Vagina (tissue), 2 donors: ENCODE data around the gene NME1. TPM values are rescaled to one million over a fixed set of nuclear protein-coding genes. Genes with fewer than 3 reads are reported as not detected.

Experiments
- DNase-seq, 2 donors: peaks; one replicate each; pipeline ENCODE4 v3.0.0-alpha.2; 2017; ENCODE audit errors: extremely low spot score in 2 of 2
- H3K27ac ChIP-seq: fragments of 200-600 bp; sonication (generic); one replicate; pipeline ENCODE4 v1.5.1; 2019
- H3K27me3 ChIP-seq: fragments of 200-600 bp; sonication (generic); one replicate; pipeline ENCODE4 v1.5.1; 2019
- H3K36me3 ChIP-seq, 2 donors: fragments of 200-600 bp; sonication (generic); one replicate each; pipeline ENCODE4 v1.5.1; 2017 to 2019
- H3K4me1 ChIP-seq: fragments of 200-600 bp; sonication (generic); one replicate; pipeline ENCODE4 v1.5.1; 2019
- H3K4me3 ChIP-seq, 2 donors: fragments of 200-600 bp; sonication (generic); 1 replicate in 1 of 2; 2 replicates in 1 of 2; pipeline ENCODE4 v1.5.1; 2016 to 2019
- H3K9me3 ChIP-seq: fragments of 200-600 bp; sonication (generic); one replicate; pipeline ENCODE4 v1.5.1; 2019
- POLR2A ChIP-seq, 2 donors: fragments of 450-650 bp; IDR thresholded peaks; one replicate each; pipeline ENCODE4 v1.6.1; 2017; ENCODE audit warnings: antibody characterized with exemption in 2 of 2, mild to moderate bottlenecking in 2 of 2, moderate library complexity in 2 of 2
- POLR2AphosphoS5 ChIP-seq, 2 donors: sonication (generic); formaldehyde crosslinking; IDR thresholded peaks; one replicate each; pipeline ENCODE4 v1.9.0; 2017; ENCODE audit warnings: antibody characterized with exemption in 2 of 2, mild to moderate bottlenecking in 2 of 2, low read depth in 1 of 2; ENCODE audit not compliant: insufficient read depth in 1 of 2
- intact Hi-C: fragments of 100-400 bp; cut with DNase I; formaldehyde crosslinking; loops from one replicate; pipeline ENCODE4 v1.15.1; 2023
- total RNA-seq: library from RNA; depleted of rRNA; stranded (reverse); fragments of >200 nt; gene quantifications from one replicate; pipeline ENCODE4 v1.2.3, GENCODE V29; 2016
- TF ChIP-seq, protein P1 (sequence below), 3 experiments: fragments of 450-650 bp in 2 of 3; fragments of 200-600 bp in 1 of 3; sonication (generic) in 1 of 3; IDR thresholded peaks; one replicate each; pipeline ENCODE4 v1.5.1; 2017 to 2019; ENCODE audit warnings: antibody characterized with exemption in 3 of 3, mild to moderate bottlenecking in 2 of 3, moderate library complexity in 2 of 3

NME1 gene
- total RNA-seq, 1 donor from 2014 or later, result 50.8 TPM

GRCh38 chr17:51133365-51133764 lies 20.0 kb upstream of the NME1 start:
- H3K4me3 ChIP-seq, result no peak overlapping the region
- H3K9me3 ChIP-seq, result no peaks in the 10 kb centered on the region
- no peaks in the 10 kb centered on the region for H3K4me1 ChIP-seq
- H3K36me3 ChIP-seq, result no peaks in the 10 kb centered on the region
- H3K27me3 ChIP-seq, result no peaks in the 10 kb centered on the region
- no peak for DNase-seq
- TF ChIP-seq POLR2AphosphoS5 (IDR thresholded peaks at IDR 0.05; ENCODE audit: insufficient read depth in 1 of 2, low read depth in 1 of 2), result no peak
- TF ChIP-seq POLR2A (IDR thresholded peaks at IDR 0.05), result no peak
- TF ChIP-seq, protein P1, sequence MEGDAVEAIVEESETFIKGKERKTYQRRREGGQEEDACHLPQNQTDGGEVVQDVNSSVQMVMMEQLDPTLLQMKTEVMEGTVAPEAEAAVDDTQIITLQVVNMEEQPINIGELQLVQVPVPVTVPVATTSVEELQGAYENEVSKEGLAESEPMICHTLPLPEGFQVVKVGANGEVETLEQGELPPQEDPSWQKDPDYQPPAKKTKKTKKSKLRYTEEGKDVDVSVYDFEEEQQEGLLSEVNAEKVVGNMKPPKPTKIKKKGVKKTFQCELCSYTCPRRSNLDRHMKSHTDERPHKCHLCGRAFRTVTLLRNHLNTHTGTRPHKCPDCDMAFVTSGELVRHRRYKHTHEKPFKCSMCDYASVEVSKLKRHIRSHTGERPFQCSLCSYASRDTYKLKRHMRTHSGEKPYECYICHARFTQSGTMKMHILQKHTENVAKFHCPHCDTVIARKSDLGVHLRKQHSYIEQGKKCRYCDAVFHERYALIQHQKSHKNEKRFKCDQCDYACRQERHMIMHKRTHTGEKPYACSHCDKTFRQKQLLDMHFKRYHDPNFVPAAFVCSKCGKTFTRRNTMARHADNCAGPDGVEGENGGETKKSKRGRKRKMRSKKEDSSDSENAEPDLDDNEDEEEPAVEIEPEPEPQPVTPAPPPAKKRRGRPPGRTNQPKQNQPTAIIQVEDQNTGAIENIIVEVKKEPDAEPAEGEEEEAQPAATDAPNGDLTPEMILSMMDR (IDR thresholded peaks at IDR 0.05), result no peak
- H3K27ac ChIP-seq, result no peak overlapping the region
- intact Hi-C loops, result no loop called here

- H3K4me3 ChIP-seq, result no peak overlapping the region
- no peak for DNase-seq
- H3K9me3 ChIP-seq, result no peaks in the 10 kb centered on the region
- intact Hi-C loops, result no loop called here
- no peak overlapping the region for H3K27ac ChIP-seq
- no peaks in the 10 kb centered on the region for H3K4me1 ChIP-seq
- TF ChIP-seq POLR2A (IDR thresholded peaks at IDR 0.05), result no peak
- TF ChIP-seq, protein P1 (IDR thresholded peaks at IDR 0.05), result no peak
- TF ChIP-seq POLR2AphosphoS5 (IDR thresholded peaks at IDR 0.05; ENCODE audit: insufficient read depth in 1 of 2, low read depth in 1 of 2), result no peak
- no peaks in the 10 kb centered on the region for H3K36me3 ChIP-seq
- no peaks in the 10 kb centered on the region for H3K27me3 ChIP-seq
Observed at GRCh38 chr17:51135956-51136355, 17.4 kb upstream of the NME1 start.

GRCh38 chr17:51142597-51142996 lies 10.8 kb upstream of the NME1 start:
- Histone ChIP-seq H3K36me3 (no peaks in the 10 kb centered on the region), H3K27ac (no peak overlapping the region), H3K4me1 (no peaks in the 10 kb centered on the region), H3K4me3 (no peak overlapping the region), H3K27me3 (no peaks in the 10 kb centered on the region), H3K9me3 (no peaks in the 10 kb centered on the region)
- intact Hi-C loops, result no loop called here
- DNase-seq, result no peak
- TF ChIP-seq, protein P1 (IDR thresholded peaks at IDR 0.05), result no peak
- no peak for TF ChIP-seq POLR2AphosphoS5 (IDR thresholded peaks at IDR 0.05; ENCODE audit: insufficient read depth in 1 of 2, low read depth in 1 of 2)
- TF ChIP-seq POLR2A (IDR thresholded peaks at IDR 0.05), result no peak

- Histone ChIP-seq H3K27ac (no peak overlapping the region), H3K27me3 (no peaks in the 10 kb centered on the region), H3K9me3 (no peaks in the 10 kb centered on the region), H3K4me1 (no peaks in the 10 kb centered on the region), H3K36me3 (no peaks in the 10 kb centered on the region), H3K4me3 (no peak overlapping the region)
- intact Hi-C loops, result no loop called here
- TF ChIP-seq, protein P1 (IDR thresholded peaks at IDR 0.05), result no peak
- no peak for TF ChIP-seq POLR2A (IDR thresholded peaks at IDR 0.05)
- TF ChIP-seq POLR2AphosphoS5 (IDR thresholded peaks at IDR 0.05; ENCODE audit: insufficient read depth in 1 of 2, low read depth in 1 of 2), result no peak
- no peak for DNase-seq
Observed at GRCh38 chr17:51144266-51145022, 8.9 kb upstream of the NME1 start.

- no peaks in the 10 kb centered on the region for H3K36me3 ChIP-seq
- no peaks in the 10 kb centered on the region for H3K27me3 ChIP-seq
- no peak overlapping the region for H3K4me3 ChIP-seq
- DNase-seq, result no peak
- no peaks in the 10 kb centered on the region for H3K9me3 ChIP-seq
- H3K27ac ChIP-seq, result no peak overlapping the region
- peaks cover 2% of the 10 kb centered on the region for H3K4me1 ChIP-seq
- intact Hi-C loops, result no loop called here
- TF ChIP-seq, protein P1 (IDR thresholded peaks at IDR 0.05), result no peak
- TF ChIP-seq POLR2AphosphoS5 (IDR thresholded peaks at IDR 0.05; ENCODE audit: insufficient read depth in 1 of 2, low read depth in 1 of 2) (no peak), POLR2A (IDR thresholded peaks at IDR 0.05) (no peak)
Observed at GRCh38 chr17:51147650-51148049, 5.7 kb upstream of the NME1 start.
